Peyer's patch (tissue), 4 donors: ENCODE results near the gene PTPN4.

ENCODE experiments used
- POLR2A ChIP-seq, 2 donors: fragments of 450-650 bp; IDR thresholded peaks; one replicate each; pipeline ENCODE4 v1.5.1; 2017; ENCODE audit warnings: antibody characterized with exemption in 2 of 2, mild to moderate bottlenecking in 2 of 2, moderate library complexity in 2 of 2
- TF ChIP-seq, protein P1 (sequence below), 6 experiments: fragments of 450-650 bp in 4 of 6; fragments of 200-600 bp in 2 of 6; sonication (generic) in 1 of 6; IDR thresholded peaks; one replicate each; pipeline ENCODE4 v1.5.1; 2017 to 2019; ENCODE audit warnings: antibody characterized with exemption in 6 of 6, mild to moderate bottlenecking in 3 of 6, moderate library complexity in 1 of 6

DNA sequence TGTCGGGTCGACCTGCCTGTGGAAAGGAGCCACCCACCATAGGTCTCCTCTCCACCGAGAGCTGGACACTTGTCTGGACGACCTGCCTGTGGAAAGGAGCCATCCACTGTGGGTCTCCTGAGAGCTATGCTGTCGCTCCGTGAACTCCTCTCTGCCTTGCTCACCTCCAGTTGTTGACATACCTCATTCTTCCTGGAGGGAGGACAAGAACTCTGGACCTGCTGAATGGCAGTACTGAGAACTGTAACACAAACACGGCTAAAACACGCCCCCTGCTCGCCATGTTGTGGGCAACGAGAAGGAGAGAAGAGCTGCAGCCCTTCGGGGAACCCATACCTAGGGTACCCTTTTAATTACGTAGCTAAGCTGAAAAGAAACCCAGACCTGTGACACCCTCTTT lies 77.6 kb downstream of the PTPN4 start:
- TF ChIP-seq, protein P1, sequence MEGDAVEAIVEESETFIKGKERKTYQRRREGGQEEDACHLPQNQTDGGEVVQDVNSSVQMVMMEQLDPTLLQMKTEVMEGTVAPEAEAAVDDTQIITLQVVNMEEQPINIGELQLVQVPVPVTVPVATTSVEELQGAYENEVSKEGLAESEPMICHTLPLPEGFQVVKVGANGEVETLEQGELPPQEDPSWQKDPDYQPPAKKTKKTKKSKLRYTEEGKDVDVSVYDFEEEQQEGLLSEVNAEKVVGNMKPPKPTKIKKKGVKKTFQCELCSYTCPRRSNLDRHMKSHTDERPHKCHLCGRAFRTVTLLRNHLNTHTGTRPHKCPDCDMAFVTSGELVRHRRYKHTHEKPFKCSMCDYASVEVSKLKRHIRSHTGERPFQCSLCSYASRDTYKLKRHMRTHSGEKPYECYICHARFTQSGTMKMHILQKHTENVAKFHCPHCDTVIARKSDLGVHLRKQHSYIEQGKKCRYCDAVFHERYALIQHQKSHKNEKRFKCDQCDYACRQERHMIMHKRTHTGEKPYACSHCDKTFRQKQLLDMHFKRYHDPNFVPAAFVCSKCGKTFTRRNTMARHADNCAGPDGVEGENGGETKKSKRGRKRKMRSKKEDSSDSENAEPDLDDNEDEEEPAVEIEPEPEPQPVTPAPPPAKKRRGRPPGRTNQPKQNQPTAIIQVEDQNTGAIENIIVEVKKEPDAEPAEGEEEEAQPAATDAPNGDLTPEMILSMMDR (IDR thresholded peaks at IDR 0.05) = no peak
- TF ChIP-seq POLR2A (IDR thresholded peaks at IDR 0.05) = no peak
